Keratinocyte (primary cell): ENCODE measurements around the gene HAND2. TPM values are rescaled to one million over a fixed set of nuclear protein-coding genes. Genes with fewer than 3 reads are reported as not detected.

ENCODE experiments used
- DNase-seq: peaks from one replicate; pipeline ENCODE4 v3.0.0-alpha.2; 2011; ENCODE audit warnings: low read depth, missing footprints, low spot score
- FAIRE-seq: peaks from 2 replicates; lab custom pipeline; 2011; peaks lifted over from hg19 to GRCh38; lab: Jason Lieb, UNC
- H2AFZ ChIP-seq: 2 replicates; pipeline ENCODE4 v1.6.0; 2012; ENCODE audit warnings: low read length, control low read depth, inconsistent platforms; ENCODE audit not compliant: control insufficient read depth
- H3K27ac ChIP-seq: 2 replicates; pipeline ENCODE4 v1.5.1; 2011; ENCODE audit warnings: low read length; ENCODE audit not compliant: control insufficient read depth, insufficient read depth
- H3K27me3 ChIP-seq: 3 replicates; pipeline ENCODE4 v1.6.0; 2011; ENCODE audit warnings: low read length; ENCODE audit not compliant: control insufficient read depth, insufficient read depth; ENCODE audit errors: extremely low read depth
- H3K36me3 ChIP-seq, 2 experiments: 2 replicates in 1 of 2; 3 replicates in 1 of 2; pipeline ENCODE4 v1.5.1; 2011; ENCODE audit warnings: low read length in 2 of 2, mild to moderate bottlenecking in 1 of 2; ENCODE audit not compliant: control insufficient read depth in 2 of 2, insufficient read depth in 2 of 2; ENCODE audit errors: extremely low read depth in 1 of 2
- H3K4me1 ChIP-seq: 3 replicates; pipeline ENCODE4 v1.5.1; 2011; ENCODE audit warnings: low read length; ENCODE audit not compliant: control insufficient read depth, insufficient read depth; ENCODE audit errors: extremely low read depth
- H3K4me2 ChIP-seq: 3 replicates; pipeline ENCODE4 v1.6.0; 2011; ENCODE audit warnings: low read depth, low read length; ENCODE audit not compliant: control insufficient read depth, insufficient read depth; ENCODE audit errors: extremely low read depth
- H3K4me3 ChIP-seq, 3 experiments: fragments of 200-600 bp in 1 of 3; sonication (generic) in 1 of 3; 2 replicates in 2 of 3; 3 replicates in 1 of 3; pipeline ENCODE4 v1.5.1; 2011 to 2016; ENCODE audit warnings: low read length in 3 of 3, mild to moderate bottlenecking in 3 of 3, control low read depth in 2 of 3, inconsistent platforms in 1 of 3, low read depth in 1 of 3, mixed read lengths in 1 of 3, mixed run types in 1 of 3, moderate library complexity in 1 of 3; ENCODE audit not compliant: control insufficient read depth in 2 of 3, insufficient read depth in 2 of 3; ENCODE audit errors: extremely low read depth in 1 of 3
- H3K79me2 ChIP-seq: 2 replicates; pipeline ENCODE4 v1.6.0; 2012; ENCODE audit warnings: low read length; ENCODE audit not compliant: control insufficient read depth, insufficient read depth
- H3K9ac ChIP-seq: 3 replicates; pipeline ENCODE4 v1.6.0; 2011; ENCODE audit warnings: low read length; ENCODE audit not compliant: control insufficient read depth, insufficient read depth; ENCODE audit errors: extremely low read depth
- H3K9me1 ChIP-seq: 3 replicates; pipeline ENCODE4 v1.6.0; 2011; ENCODE audit warnings: low read length; ENCODE audit not compliant: control insufficient read depth, insufficient read depth; ENCODE audit errors: extremely low read depth
- H3K9me3 ChIP-seq: 2 replicates; pipeline ENCODE4 v1.5.1; 2012; ENCODE audit warnings: low read depth, low read length; ENCODE audit not compliant: control insufficient read depth
- H4K20me1 ChIP-seq: 3 replicates; pipeline ENCODE4 v1.6.0; 2011; ENCODE audit warnings: low read length; ENCODE audit not compliant: control insufficient read depth, insufficient read depth; ENCODE audit errors: extremely low read depth
- CTCF ChIP-seq, 3 experiments: IDR thresholded peaks in 1 of 3; conservative IDR thresholded peaks in 1 of 3; optimal IDR thresholded peaks in 1 of 3; 2 replicates in 2 of 3; 3 replicates in 1 of 3; pipeline versions ENCODE3 to v1.5.1; 2011; ENCODE audit warnings: low read length in 3 of 3, mild to moderate bottlenecking in 3 of 3, moderate library complexity in 2 of 3, control low read depth in 1 of 3, inconsistent platforms in 1 of 3; ENCODE audit not compliant: insufficient read depth in 2 of 3; ENCODE audit errors: extremely low read depth in 1 of 3
- EZH2 ChIP-seq: IDR thresholded peaks from one replicate; pipeline ENCODE4 v1.6.1; 2012; ENCODE audit warnings: inconsistent platforms, mild to moderate bottlenecking, low read length, moderate library complexity
- dilution Hi-C: fragments of 300-500 bp; cut with MboI; formaldehyde crosslinking; loops from one replicate; pipeline ENCODE4 v1.7.0; 2020; ENCODE audit warnings: low sequenced_read_pairs; ENCODE audit not compliant: extremely low pct_ligation_motif_present
- polyA plus RNA-seq, 5 experiments: library from polyadenylated mRNA; depleted of rRNA in 3 of 5; stranded (reverse) in 3 of 5; stranded (forward) in 1 of 5; unstranded in 1 of 5; fragments of >200 nt; gene quantifications; 1 replicate in 1 of 5; 2 replicates in 3 of 5; 3 replicates in 1 of 5; pipeline versions ENCODE4 v1.2.1 to v1.2.3, GENCODE V29; 2011 to 2012; ENCODE audit warnings: missing spikeins in 2 of 5, low read depth in 1 of 5, low replicate concordance in 1 of 5

Gene HAND2
- polyA plus RNA-seq, 1 donor (not counting 4 experiments of a cell fraction or from before 2014, with no cell fraction given): not detected

GRCh38 chr4:173478201-173478912 is 51.7 kb downstream of the HAND2 start:
- Histone ChIP-seq H3K27me3 (no peaks in the 10 kb centered on the region), H3K4me1 (no peaks in the 10 kb centered on the region), H3K9me3 (no peaks in the 10 kb centered on the region), H2AFZ (no peak overlapping the region), H3K9me1 (no peaks in the 10 kb centered on the region), H3K79me2 (no peaks in the 10 kb centered on the region), H3K4me2 (no peak overlapping the region), H3K27ac (no peak overlapping the region), H3K36me3 (no peaks in the 10 kb centered on the region), H4K20me1 (no peaks in the 10 kb centered on the region), H3K4me3 (no peak overlapping the region), H3K9ac (no peak overlapping the region)
- DNase-seq (no peak), FAIRE-seq (no peak)
- dilution Hi-C loops: no loop called here
- TF ChIP-seq EZH2 (no peak), CTCF (optimal IDR thresholded peaks at IDR 0.05 in 1 of 3, IDR thresholded peaks at IDR 0.05 in 1 of 3, conservative IDR thresholded peaks at IDR 0.05 in 1 of 3; ENCODE audit: extremely low read depth in 1 of 3, insufficient read depth in 2 of 3, low read length in 3 of 3) (no peak)

GRCh38 chr4:173477016-173477415 is 53.0 kb downstream of the HAND2 start:
- Histone ChIP-seq H3K4me1 (no peaks in the 10 kb centered on the region), H3K9me3 (no peaks in the 10 kb centered on the region), H4K20me1 (no peaks in the 10 kb centered on the region), H3K27ac (no peak overlapping the region), H3K4me3 (no peak overlapping the region), H3K79me2 (no peaks in the 10 kb centered on the region), H3K4me2 (no peak overlapping the region), H3K9ac (no peak overlapping the region), H2AFZ (no peak overlapping the region), H3K36me3 (no peaks in the 10 kb centered on the region), H3K27me3 (no peaks in the 10 kb centered on the region), H3K9me1 (no peaks in the 10 kb centered on the region)
- dilution Hi-C loops: no loop called here
- no peak for TF ChIP-seq EZH2
- TF ChIP-seq CTCF (optimal IDR thresholded peaks at IDR 0.05 in 1 of 3, IDR thresholded peaks at IDR 0.05 in 1 of 3, conservative IDR thresholded peaks at IDR 0.05 in 1 of 3; ENCODE audit: extremely low read depth in 1 of 3, insufficient read depth in 2 of 3, low read length in 3 of 3): no peak
- FAIRE-seq (no peak), DNase-seq (no peak)

Other genes starting within 250 kb of the HAND2 start
- 7.7 to 55.9 TPM (median 40.5 TPM) in 3 replicates for gene HMGB2, start 195.9 kb downstream of the HAND2 start, polyA plus RNA-seq
- gene SAP30, start 159.3 kb downstream of the HAND2 start, polyA plus RNA-seq: 4.2 to 12.9 TPM (median 4.9 TPM) in 3 replicates
- gene SCRG1, start 131.1 kb downstream of the HAND2 start, polyA plus RNA-seq: not detected in 3 replicates